Ectodermal cell (in vitro differentiated cells): Measurements from ENCODE around the gene ADARB1.

Source experiments
- H3K27ac ChIP-seq: 2 replicates; pipeline ENCODE4 v1.7.0; 2013; ENCODE audit warnings: mild to moderate bottlenecking, low read depth, low read length; ENCODE audit not compliant: insufficient read depth, poor library complexity, severe bottlenecking
- H3K27me3 ChIP-seq: 2 replicates; pipeline ENCODE4 v1.7.0; 2013; ENCODE audit warnings: mild to moderate bottlenecking, low read length; ENCODE audit not compliant: insufficient read depth, control insufficient read depth, poor library complexity, severe bottlenecking
- H3K36me3 ChIP-seq: one replicate; pipeline ENCODE4 v1.7.0; 2013; ENCODE audit warnings: low read length; ENCODE audit not compliant: control insufficient read depth, insufficient read depth
- H3K4me1 ChIP-seq: one replicate; pipeline ENCODE4 v1.7.0; 2013; ENCODE audit warnings: low read length; ENCODE audit not compliant: control insufficient read depth, insufficient read depth
- H3K4me3 ChIP-seq: 2 replicates; pipeline ENCODE4 v1.7.0; 2013; ENCODE audit warnings: low read depth, low read length, control low read depth; ENCODE audit not compliant: insufficient read depth
- H3K9me3 ChIP-seq: 2 replicates; pipeline ENCODE4 v1.7.0; 2013; ENCODE audit warnings: mild to moderate bottlenecking, low read length, moderate library complexity; ENCODE audit not compliant: control insufficient read depth
- WGBS, 2 experiments: methylation state at CpG; one replicate each; pipeline ENCODE4 v1.1.7; 2013; ENCODE audit warnings: missing lambda C conversion rate in 2 of 2; 5-methylcytosine and 5-hydroxymethylcytosine counted together

ADARB1 gene

DNA sequence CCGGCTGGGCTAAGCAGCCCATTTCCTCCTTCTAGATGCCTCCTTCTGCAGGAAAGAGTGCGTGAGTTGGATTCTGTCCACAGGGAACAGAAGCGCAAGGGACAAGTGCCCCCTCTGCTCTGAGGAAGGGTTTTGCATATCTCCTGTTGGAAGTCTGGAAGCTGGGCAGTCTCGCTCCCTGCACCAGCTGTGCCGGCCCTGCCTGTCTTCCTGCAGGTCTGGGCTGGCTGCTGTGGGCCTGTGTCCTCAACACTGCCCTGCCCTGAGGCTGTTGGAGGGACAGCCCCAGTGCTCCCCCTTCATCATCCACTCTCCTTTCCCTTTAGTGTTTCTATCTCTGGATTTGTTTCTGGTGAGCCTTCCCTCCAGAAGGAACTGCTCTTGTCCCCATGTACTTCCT, 21.8 kb downstream of the ADARB1 start:
- no peaks in the 10 kb centered on the region for H3K36me3 ChIP-seq
- no peaks in the 10 kb centered on the region for H3K9me3 ChIP-seq
- 86 to 93% methylated on average over 5 of the region's 5 CpGs for whole genome bisulfite sequencing, 2 experiments
- no peak overlapping the region for H3K27ac ChIP-seq
- H3K4me3 ChIP-seq: no peak overlapping the region
- no peaks in the 10 kb centered on the region for H3K27me3 ChIP-seq
- H3K4me1 ChIP-seq: no peaks in the 10 kb centered on the region

DNA sequence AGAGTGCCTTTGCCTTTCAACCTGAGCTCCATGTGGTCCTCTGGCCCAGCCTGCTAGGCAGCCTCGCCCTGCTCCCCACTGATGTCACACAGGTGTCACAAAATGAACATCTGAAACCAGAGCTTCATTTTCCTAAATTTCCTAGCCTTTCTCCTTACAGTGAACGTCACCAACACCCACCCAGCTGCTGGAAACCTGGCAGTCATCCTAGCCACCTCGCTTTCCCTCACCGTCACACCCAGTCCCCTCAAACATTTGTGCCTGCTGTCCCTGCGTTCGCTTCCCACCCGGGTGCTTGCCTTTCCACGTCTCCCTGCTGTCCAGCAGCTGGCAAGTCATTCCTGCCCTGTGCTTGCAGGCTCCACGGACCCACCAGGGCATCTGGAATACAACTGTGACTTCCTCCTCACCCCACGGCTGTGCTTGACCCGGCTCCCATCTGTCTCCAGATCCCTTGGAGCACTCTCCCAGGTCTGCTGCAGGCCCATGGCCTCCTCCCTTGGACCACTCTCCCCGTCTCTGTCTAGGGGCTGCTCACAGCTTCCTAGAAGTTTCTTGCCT, 23.5 kb downstream of the ADARB1 start:
- H3K4me1 ChIP-seq: no peaks in the 10 kb centered on the region
- H3K36me3 ChIP-seq: no peaks in the 10 kb centered on the region
- H3K9me3 ChIP-seq: no peaks in the 10 kb centered on the region
- no peak overlapping the region for H3K4me3 ChIP-seq
- H3K27me3 ChIP-seq: no peaks in the 10 kb centered on the region
- no peak overlapping the region for H3K27ac ChIP-seq
- WGBS, 2 experiments: 89 to 91% methylated on average over 12 of the region's 12 CpGs

DNA sequence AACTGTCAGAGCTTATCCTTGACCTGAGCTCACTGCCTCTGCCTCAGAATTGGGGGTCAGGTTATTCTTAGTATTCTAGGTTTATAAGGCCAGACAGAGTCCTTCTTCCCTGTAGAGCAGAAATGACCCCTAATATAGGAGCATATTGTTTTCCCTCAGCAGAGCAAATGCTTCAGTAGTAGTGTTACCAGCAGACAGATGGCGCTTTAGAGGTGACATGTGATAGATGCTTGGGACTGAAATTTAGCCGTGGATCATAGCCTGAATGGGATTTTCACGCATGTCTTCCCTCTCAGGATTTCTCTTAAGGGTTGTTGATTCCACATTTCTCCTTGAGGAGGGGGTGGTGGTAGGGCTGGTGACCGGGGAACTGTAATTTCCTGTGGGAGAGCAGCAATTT, 24.5 kb downstream of the ADARB1 start:
- Histone ChIP-seq H3K4me3 (no peak overlapping the region), H3K27ac (no peak overlapping the region), H3K27me3 (no peaks in the 10 kb centered on the region), H3K36me3 (no peaks in the 10 kb centered on the region), H3K9me3 (no peaks in the 10 kb centered on the region), H3K4me1 (no peaks in the 10 kb centered on the region)
- 72 to 82% methylated on average over 4 of the region's 4 CpGs for WGBS, 2 experiments

DNA sequence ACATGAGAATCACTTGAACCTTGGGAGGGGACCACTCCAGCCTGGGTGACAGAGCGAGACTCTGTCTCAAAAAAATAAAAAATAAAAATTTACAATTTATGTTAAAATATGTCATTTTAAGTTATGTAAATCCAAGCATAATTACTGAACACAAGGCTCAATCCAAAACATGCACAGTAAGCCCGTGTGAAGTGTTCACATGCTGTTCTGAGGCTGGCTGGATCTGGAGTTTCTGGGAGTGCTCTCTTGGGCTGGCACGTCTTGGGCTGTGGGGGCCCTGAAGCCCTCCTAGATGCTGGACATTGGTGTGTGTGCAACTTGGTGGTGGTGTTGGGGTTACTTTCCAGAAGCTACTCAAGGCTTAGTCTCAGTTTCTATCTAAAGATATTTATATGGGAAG, 25.2 kb downstream of the ADARB1 start:
- H3K4me1 ChIP-seq: no peaks in the 10 kb centered on the region
- no peak overlapping the region for H3K27ac ChIP-seq
- 94 to 100% methylated on average over 3 of the region's 3 CpGs for whole genome bisulfite sequencing, 2 experiments
- no peaks in the 10 kb centered on the region for H3K27me3 ChIP-seq
- no peaks in the 10 kb centered on the region for H3K36me3 ChIP-seq
- no peak overlapping the region for H3K4me3 ChIP-seq
- H3K9me3 ChIP-seq: no peaks in the 10 kb centered on the region

DNA sequence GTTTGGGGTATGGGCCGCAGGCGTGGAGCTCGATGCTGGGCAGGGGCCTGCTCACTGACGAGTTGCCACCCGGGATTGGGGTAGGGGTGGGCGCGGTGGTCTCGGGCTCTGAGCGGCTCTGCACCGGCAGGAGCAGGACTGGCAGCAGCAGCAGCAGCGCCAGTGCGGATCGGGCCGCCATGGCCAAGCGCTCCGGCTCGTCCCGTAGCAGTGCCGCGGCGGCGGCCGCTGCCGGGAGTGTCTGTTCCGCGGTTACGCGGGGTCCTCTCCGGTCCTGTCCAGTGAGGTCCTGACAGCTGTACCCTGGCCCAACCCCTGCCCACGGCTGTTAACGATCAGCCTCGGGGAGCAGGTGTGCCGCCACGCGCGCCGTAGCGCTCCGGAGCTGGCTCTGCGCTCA, 26.5 kb downstream of the ADARB1 start:
- Histone ChIP-seq H3K9me3 (no peaks in the 10 kb centered on the region), H3K36me3 (no peaks in the 10 kb centered on the region), H3K27me3 (no peaks in the 10 kb centered on the region), H3K27ac (no peak overlapping the region), H3K4me3 (no peak overlapping the region), H3K4me1 (peaks cover 3% of the 10 kb centered on the region)
- WGBS, 2 experiments: 97% methylated on average over 40 of the region's 40 CpGs

DNA sequence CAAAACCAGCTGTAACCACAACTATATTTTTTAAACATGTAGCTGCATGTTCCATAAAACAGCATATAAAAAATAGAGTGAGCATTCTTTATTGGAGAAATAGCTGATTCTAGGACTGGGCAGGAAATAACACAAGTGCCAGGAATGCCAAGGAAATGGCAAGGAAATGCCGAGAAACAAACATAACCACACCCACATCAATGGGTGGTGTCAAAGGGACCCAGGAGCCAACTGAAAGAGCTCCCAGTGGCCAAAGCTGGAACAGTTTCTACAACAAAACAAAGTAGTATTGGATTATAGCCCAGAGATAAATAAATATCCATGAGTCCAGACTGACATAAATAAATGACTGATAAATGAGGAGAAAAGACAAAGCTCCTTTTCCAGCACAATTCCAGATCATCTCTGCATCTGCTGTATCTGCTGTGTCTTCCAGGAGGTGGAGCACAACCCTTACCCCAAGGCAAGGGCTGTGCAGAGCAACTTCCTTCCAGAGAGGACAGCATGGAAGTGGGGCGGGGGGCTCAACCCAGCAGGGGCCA, 28.1 kb downstream of the ADARB1 start:
- Histone ChIP-seq H3K9me3 (no peaks in the 10 kb centered on the region), H3K27ac (no peak overlapping the region), H3K27me3 (no peaks in the 10 kb centered on the region), H3K36me3 (no peaks in the 10 kb centered on the region), H3K4me3 (no peak overlapping the region), H3K4me1 (peaks cover 12% of the 10 kb centered on the region)
- WGBS, 2 experiments: 74 to 91% methylated on average over 2 of the region's 2 CpGs

DNA sequence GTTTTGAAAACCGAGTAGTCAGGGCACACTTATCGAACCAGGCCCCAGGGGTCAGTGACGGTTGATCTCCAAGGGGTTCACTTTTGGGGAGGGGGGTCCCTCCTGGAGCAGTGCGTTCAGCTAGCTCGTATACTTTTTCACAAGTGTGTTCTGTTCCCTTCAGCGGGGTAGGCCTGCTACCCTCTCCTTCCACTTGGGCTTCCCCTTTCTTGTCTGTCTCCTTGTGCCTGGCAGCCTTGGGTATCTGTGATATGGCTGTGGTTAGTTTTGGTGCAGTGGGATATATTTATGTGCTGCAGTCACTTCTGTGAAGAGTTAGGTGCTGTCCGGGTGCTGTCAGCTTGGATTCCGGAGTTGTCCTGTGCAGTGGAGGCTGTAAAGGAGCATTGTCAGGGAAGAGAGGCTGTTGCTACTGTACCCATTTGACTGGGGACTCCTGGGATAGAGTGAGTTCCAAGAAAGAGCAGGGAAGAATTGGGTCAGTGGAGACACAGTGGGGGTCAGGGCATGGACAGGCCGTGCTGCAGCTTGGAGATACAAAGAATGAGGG, 29.7 kb downstream of the ADARB1 start:
- Histone ChIP-seq H3K4me3 (no peak overlapping the region), H3K9me3 (no peaks in the 10 kb centered on the region), H3K4me1 (peaks cover 12% of the 10 kb centered on the region), H3K27me3 (no peaks in the 10 kb centered on the region), H3K27ac (no peak overlapping the region), H3K36me3 (no peaks in the 10 kb centered on the region)
- WGBS, 2 experiments: 88 to 89% methylated on average over 9 of the region's 9 CpGs

DNA sequence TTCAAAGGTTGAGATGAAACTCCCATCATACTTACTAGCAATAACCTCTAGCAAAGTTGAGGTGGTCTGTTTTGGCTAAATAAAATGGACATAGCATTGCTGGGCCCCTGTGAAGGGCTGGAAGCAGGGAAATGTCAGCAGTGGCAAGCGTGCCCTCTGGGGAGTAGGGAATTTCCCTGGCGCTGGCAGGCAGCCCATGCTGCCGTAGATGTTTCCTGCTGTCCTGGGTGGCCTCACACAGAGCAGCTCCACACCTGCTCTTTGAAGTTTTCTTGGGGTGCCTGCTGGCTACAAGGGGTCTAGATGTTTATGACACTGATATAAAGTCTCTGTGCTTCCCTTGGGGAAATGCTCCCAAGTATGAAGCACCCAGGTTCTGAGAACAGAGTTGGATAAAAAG, 30.2 kb downstream of the ADARB1 start:
- H3K4me1 ChIP-seq: peaks cover 12% of the 10 kb centered on the region
- no peak overlapping the region for H3K27ac ChIP-seq
- no peaks in the 10 kb centered on the region for H3K9me3 ChIP-seq
- no peaks in the 10 kb centered on the region for H3K36me3 ChIP-seq
- H3K4me3 ChIP-seq: no peak overlapping the region
- WGBS, 2 experiments: 90 to 91% methylated on average over 3 of the region's 3 CpGs
- no peaks in the 10 kb centered on the region for H3K27me3 ChIP-seq

DNA sequence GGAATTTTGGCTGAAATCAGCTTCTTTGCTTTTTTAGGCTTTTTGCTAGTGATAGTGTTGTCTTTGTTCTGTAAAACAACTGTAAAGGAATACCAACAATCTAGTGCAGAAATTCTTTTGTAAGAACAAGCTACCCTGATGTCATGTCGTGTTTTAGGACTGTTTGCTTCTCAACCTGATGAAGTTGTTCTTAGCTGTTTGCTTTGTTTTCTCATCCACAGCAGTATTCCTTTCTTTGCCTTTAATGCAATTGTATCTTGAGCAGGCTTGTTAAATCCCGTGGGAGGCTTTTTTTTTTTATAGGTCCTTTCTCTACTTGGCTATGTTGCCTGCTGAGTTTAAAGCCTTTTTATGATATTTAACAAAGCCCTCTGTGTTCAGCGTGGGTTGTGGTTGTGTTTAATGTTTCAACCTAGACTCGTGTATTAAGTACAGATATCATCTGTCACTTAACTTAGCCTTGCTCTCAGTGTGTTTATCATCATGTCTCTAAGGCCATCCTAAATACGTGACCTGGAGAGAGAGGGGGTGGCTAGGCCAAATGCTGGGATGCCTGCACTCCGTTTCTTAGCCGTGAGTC, 31.6 kb downstream of the ADARB1 start:
- Histone ChIP-seq H3K4me1 (peaks cover 12% of the 10 kb centered on the region), H3K36me3 (no peaks in the 10 kb centered on the region), H3K4me3 (no peak overlapping the region), H3K27ac (no peak overlapping the region), H3K27me3 (no peaks in the 10 kb centered on the region), H3K9me3 (no peaks in the 10 kb centered on the region)
- 47 to 53% methylated on average over 5 to 7 of the region's 7 CpGs for WGBS, 2 experiments

DNA sequence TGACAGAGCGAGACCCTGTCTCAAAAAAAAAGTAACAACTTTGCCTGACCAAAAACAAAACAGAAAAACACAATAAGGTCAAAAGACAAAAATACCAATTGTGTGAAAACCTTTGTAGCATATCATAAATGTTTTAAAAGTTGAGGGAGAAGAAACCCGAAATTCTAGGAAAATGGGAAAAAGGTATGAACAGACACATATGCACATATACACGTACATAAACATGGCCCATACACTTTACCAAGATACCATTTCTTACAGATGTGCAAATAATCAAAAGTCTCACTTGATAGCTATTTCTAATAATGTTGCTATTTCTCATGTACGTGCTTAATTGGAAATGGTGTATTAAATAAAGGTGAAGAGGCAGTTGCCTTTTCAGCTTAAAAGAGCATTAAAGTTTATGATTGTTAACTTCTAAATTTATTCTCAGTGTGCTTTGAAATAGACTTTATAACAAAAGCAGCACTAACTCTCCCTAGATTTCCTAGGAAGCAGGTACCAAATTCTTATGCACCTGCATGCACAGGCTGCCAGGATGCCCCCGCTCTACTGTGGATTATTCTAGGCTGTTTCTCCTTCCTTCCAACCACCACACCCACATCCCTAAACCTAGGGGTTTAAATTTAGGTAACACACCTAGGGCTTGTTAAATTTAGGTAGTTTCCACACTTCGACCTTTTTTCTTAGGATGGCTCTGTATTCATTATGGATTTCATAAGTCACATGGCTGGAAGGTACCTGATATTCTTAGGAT, 33.8 kb downstream of the ADARB1 start:
- Histone ChIP-seq H3K4me3 (no peak overlapping the region), H3K36me3 (no peaks in the 10 kb centered on the region), H3K4me1 (peaks cover 12% of the 10 kb centered on the region), H3K27ac (no peak overlapping the region), H3K9me3 (no peaks in the 10 kb centered on the region), H3K27me3 (no peaks in the 10 kb centered on the region)
- WGBS, 2 experiments: 96 to 97% methylated on average over 4 to 6 of the region's 6 CpGs
